ENCODE measurements around the gene AIFM3. TPM values are rescaled to one million over a fixed set of nuclear protein-coding genes. Genes with fewer than 3 reads are reported as not detected.

The AIFM3 gene
- total and polyA plus RNA-seq, 2 donors (not counting 3 experiments of a cell fraction or from before 2014, with no cell fraction given) = 0.15 TPM; not detected in 1

DNA sequence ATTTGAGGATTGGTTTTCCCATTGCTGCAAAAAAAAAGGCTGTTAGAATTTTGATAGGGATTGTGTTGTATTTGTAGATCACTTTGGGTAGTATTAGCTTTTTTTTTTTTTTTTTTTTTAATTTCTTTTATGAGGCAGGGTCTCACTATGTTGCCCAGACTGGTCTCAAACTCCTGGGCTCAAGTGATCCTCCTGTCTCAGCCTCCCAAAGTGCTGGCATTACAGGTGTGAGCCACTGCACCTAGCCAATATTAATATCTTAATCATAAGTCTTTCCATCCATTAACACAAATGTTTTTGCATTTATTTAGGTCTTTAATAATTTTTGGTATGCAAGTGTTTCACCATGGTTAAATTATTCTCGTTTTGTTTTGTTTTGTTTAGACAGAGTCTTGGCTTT is 23.0 kb upstream of the AIFM3 start:
- H3K9me1 ChIP-seq (replicated peaks; ENCODE audit: control insufficient read depth, extremely low read depth, insufficient read depth, low read length) = no peaks in the 10 kb centered on the region
- no peak overlapping the region for H3K9ac ChIP-seq (replicated peaks; ENCODE audit: extremely low read depth, insufficient read depth, low read length)
- no peaks in the 10 kb centered on the region for H3K27me3 ChIP-seq (ENCODE audit: control insufficient read depth in 2 of 2, insufficient read depth in 2 of 2, low read length in 2 of 2)
- ChIA-PET POLR2A (no interaction called here), CTCF (interaction anchor here (0.6 kb wide), 1 partner anchor 23 kb away, joined by 3 read pairs; no protein-coding TSS in a partner anchor)
- DNase-seq (ENCODE audit: low read depth, low spot score) (no peak), FAIRE-seq (no peak)
- no TSS peak for BruUV-seq (replicated peaks)
- H3K4me2 ChIP-seq (ENCODE audit: insufficient read depth, low read length) = no peak overlapping the region
- no peak for TF ChIP-seq JUN (IDR thresholded peaks at IDR 0.05; ENCODE audit: borderline replicate concordance, insufficient read depth, insufficient read length, low read depth)
- TF ChIP-seq FOS (IDR thresholded peaks at IDR 0.05; ENCODE audit: borderline replicate concordance, insufficient read depth, low read length) = no peak
- TF ChIP-seq, protein P1, sequence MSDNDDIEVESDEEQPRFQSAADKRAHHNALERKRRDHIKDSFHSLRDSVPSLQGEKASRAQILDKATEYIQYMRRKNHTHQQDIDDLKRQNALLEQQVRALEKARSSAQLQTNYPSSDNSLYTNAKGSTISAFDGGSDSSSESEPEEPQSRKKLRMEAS (IDR thresholded peaks at IDR 0.05; ENCODE audit: insufficient read depth, insufficient read length) = no peak
- no peak for TF ChIP-seq EZH2 (IDR thresholded peaks at IDR 0.05; ENCODE audit: borderline replicate concordance, low read depth, low read length, severe bottlenecking)
- no peak for TF ChIP-seq POLR2A (IDR thresholded peaks at IDR 0.05; ENCODE audit: low read depth, low read length)
- TF ChIP-seq GATA2 (IDR thresholded peaks at IDR 0.05; ENCODE audit: insufficient read depth, insufficient read length, low read depth, low read length) = no peak
- TF ChIP-seq, protein P2, sequence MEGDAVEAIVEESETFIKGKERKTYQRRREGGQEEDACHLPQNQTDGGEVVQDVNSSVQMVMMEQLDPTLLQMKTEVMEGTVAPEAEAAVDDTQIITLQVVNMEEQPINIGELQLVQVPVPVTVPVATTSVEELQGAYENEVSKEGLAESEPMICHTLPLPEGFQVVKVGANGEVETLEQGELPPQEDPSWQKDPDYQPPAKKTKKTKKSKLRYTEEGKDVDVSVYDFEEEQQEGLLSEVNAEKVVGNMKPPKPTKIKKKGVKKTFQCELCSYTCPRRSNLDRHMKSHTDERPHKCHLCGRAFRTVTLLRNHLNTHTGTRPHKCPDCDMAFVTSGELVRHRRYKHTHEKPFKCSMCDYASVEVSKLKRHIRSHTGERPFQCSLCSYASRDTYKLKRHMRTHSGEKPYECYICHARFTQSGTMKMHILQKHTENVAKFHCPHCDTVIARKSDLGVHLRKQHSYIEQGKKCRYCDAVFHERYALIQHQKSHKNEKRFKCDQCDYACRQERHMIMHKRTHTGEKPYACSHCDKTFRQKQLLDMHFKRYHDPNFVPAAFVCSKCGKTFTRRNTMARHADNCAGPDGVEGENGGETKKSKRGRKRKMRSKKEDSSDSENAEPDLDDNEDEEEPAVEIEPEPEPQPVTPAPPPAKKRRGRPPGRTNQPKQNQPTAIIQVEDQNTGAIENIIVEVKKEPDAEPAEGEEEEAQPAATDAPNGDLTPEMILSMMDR (IDR thresholded peaks at IDR 0.05; ENCODE audit: extremely low read depth in 1 of 2, insufficient read depth in 1 of 2, low read depth in 1 of 2, low read length in 2 of 2) = no peak
- TF ChIP-seq POLR2AphosphoS5 (IDR thresholded peaks at IDR 0.05; ENCODE audit: insufficient read depth, low read depth, low read length) = no peak
- H3K27ac ChIP-seq (ENCODE audit: insufficient read depth, low read depth, low read length) = no peak overlapping the region
- no peaks in the 10 kb centered on the region for H3K9me3 ChIP-seq (replicated peaks; ENCODE audit: control insufficient read depth, insufficient read depth, low read length)
- no peak overlapping the region for H2AFZ ChIP-seq (ENCODE audit: low read depth, low read length)
- no peak overlapping the region for H3K4me3 ChIP-seq (replicated peaks in 1 of 3; ENCODE audit: insufficient read depth in 1 of 3, low read depth in 1 of 3, low read length in 3 of 3)
- peaks cover 18% of the 10 kb centered on the region for H4K20me1 ChIP-seq (replicated peaks; ENCODE audit: control insufficient read depth, extremely low read depth, insufficient read depth, low read length)
- no peaks in the 10 kb centered on the region for H3K36me3 ChIP-seq (ENCODE audit: control insufficient read depth in 2 of 2, extremely low read depth in 1 of 2, insufficient read depth in 2 of 2, low read length in 2 of 2)
- peaks cover 94% of the 10 kb centered on the region for H3K79me2 ChIP-seq (ENCODE audit: control insufficient read depth, insufficient read depth, low read length)
- H3K4me1 ChIP-seq (ENCODE audit: control insufficient read depth, extremely low read depth, insufficient read depth, low read length) = peaks cover 19% of the 10 kb centered on the region
- intact Hi-C loops (cut with micrococcal nuclease) (no loop called here), dilution Hi-C loops (cut with MboI; ENCODE audit: extremely low pct_ligation_motif_present, low sequenced_read_pairs) (no loop called here)

Measured in endothelial cell of umbilical vein (primary cell).